Common myeloid progenitor, CD34-positive (primary cell): Measurements from ENCODE around the gene SNED1.

ENCODE experiments used
- CTCF ChIA-PET: fragments of 350-600 bp; sonication (Branson Sonifier 250); formaldehyde crosslinking; loops from one replicate; lab custom pipeline; 2021; ENCODE audit warnings: antibody characterized with exemption; lab: Charles Lee
- POLR2A ChIA-PET: fragments of 350-600 bp; sonication (Branson Sonifier 250); formaldehyde crosslinking; loops from one replicate; lab custom pipeline; 2021; ENCODE audit warnings: antibody characterized with exemption; lab: Charles Lee
- DNase-seq, 3 donors: peaks; one replicate each; pipeline versions ENCODE4 v3.0.0 to v3.0.0-alpha.2; 2013
- H3K27ac ChIP-seq, 2 experiments: 1 replicate in 1 of 2; 2 replicates in 1 of 2; pipeline ENCODE4 v1.7.0; 2013; ENCODE audit warnings: inconsistent platforms in 2 of 2, low read length in 2 of 2, mild to moderate bottlenecking in 2 of 2, low read depth in 1 of 2, moderate library complexity in 1 of 2; ENCODE audit not compliant: severe bottlenecking in 2 of 2, insufficient read depth in 1 of 2, poor library complexity in 1 of 2
- H3K27me3 ChIP-seq, 5 experiments: replicated peaks in 2 of 5; 1 replicate in 3 of 5; 2 replicates in 2 of 5; pipeline versions ENCODE4 v1.6.1 to v1.7.0; 2013; ENCODE audit warnings: low read length in 4 of 5, mild to moderate bottlenecking in 2 of 5, moderate library complexity in 2 of 5, inconsistent platforms in 1 of 5; ENCODE audit not compliant: insufficient read depth in 5 of 5, control insufficient read depth in 4 of 5
- H3K36me3 ChIP-seq, 4 experiments: 1 replicate in 2 of 4; 2 replicates in 2 of 4; pipeline versions ENCODE4 v1.6.1 to v1.7.0; 2013; ENCODE audit warnings: low read length in 3 of 4, control low read depth in 1 of 4, mild to moderate bottlenecking in 1 of 4; ENCODE audit not compliant: control insufficient read depth in 4 of 4, insufficient read depth in 4 of 4
- H3K4me1 ChIP-seq, 4 experiments: 1 replicate in 3 of 4; 2 replicates in 1 of 4; pipeline versions ENCODE4 v1.6.1 to v1.7.1; 2013; ENCODE audit warnings: low read length in 3 of 4, mild to moderate bottlenecking in 3 of 4, control low read depth in 1 of 4, inconsistent platforms in 1 of 4, moderate library complexity in 1 of 4; ENCODE audit not compliant: control insufficient read depth in 4 of 4, insufficient read depth in 4 of 4; ENCODE audit errors: control extremely low read depth in 1 of 4
- H3K4me3 ChIP-seq, 7 experiments: 1 replicate in 4 of 7; 2 replicates in 3 of 7; pipeline versions ENCODE4 v1.5.1 to v1.7.0; 2013; ENCODE audit warnings: mild to moderate bottlenecking in 7 of 7, low read length in 6 of 7, moderate library complexity in 6 of 7, inconsistent platforms in 2 of 7, low read depth in 2 of 7, control low read depth in 1 of 7; ENCODE audit not compliant: insufficient read depth in 4 of 7, control insufficient read depth in 1 of 7; ENCODE audit errors: extremely low read depth in 1 of 7
- H3K9me3 ChIP-seq, 5 experiments: 1 replicate in 4 of 5; 2 replicates in 1 of 5; pipeline versions ENCODE4 v1.6.1 to v1.7.1; 2013; ENCODE audit warnings: low read length in 4 of 5, mild to moderate bottlenecking in 2 of 5, inconsistent platforms in 1 of 5, low read depth in 1 of 5, moderate library complexity in 1 of 5; ENCODE audit not compliant: control insufficient read depth in 4 of 5, insufficient read depth in 2 of 5; ENCODE audit errors: control extremely low read depth in 1 of 5
- WGBS: methylation state at CpG from one replicate; pipeline ENCODE4 v1.1.5; 2013; ENCODE audit not compliant: insufficient coverage; 5-methylcytosine and 5-hydroxymethylcytosine counted together

The SNED1 gene

GRCh38 chr2:241063587-241063986, 65.2 kb downstream of the SNED1 start:
- 15% methylated on average over 6 of the region's 8 CpGs for WGBS
- Histone ChIP-seq H3K27me3 (peaks cover 0 to 15% (median 0%) of the 10 kb centered on the region in 5 experiments), H3K9me3 (no peaks in the 10 kb centered on the region), H3K27ac (no peak overlapping the region), H3K36me3 (peaks cover 0 to 2% (median 0%) of the 10 kb centered on the region in 4 experiments), H3K4me1 (peaks cover 0 to 9% (median 2%) of the 10 kb centered on the region in 4 experiments), H3K4me3 (peak overlapping the region in 3 of 7 experiments; percentile 48 to 72 (median 48))
- ChIA-PET POLR2A (interaction anchor here (0.6 kb wide), 1 partner anchor 632 kb away, joined by 3 read pairs; no protein-coding TSS in a partner anchor), CTCF (interaction anchor here (1.2 kb wide), 2 partner anchors 80 to 155 kb away, joined by 3 read pairs; no protein-coding TSS in a partner anchor)
- DNase-seq, result peak; percentile 13 to 43 (median 37)

- POLR2A ChIA-PET, result interaction anchor here (0.6 kb wide), 1 partner anchor 631 kb away, joined by 3 read pairs; no protein-coding TSS in a partner anchor
- CTCF ChIA-PET, result interaction anchor here (1.2 kb wide), 2 partner anchors 81 to 154 kb away, joined by 3 read pairs; no protein-coding TSS in a partner anchor
- peaks cover 0 to 15% (median 0%) of the 10 kb centered on the region in 5 experiments for H3K27me3 ChIP-seq
- peak; percentile 18 to 56 (median 55) for DNase-seq
- peaks cover 0 to 2% (median 0%) of the 10 kb centered on the region in 4 experiments for H3K36me3 ChIP-seq
- H3K4me3 ChIP-seq, result peak overlapping the region in 3 of 7 experiments; percentile 48 to 72 (median 48)
- H3K27ac ChIP-seq, result no peak overlapping the region
- H3K4me1 ChIP-seq, result peaks cover 0 to 9% (median 2%) of the 10 kb centered on the region in 4 experiments
- H3K9me3 ChIP-seq, result no peaks in the 10 kb centered on the region
- WGBS, result 42% methylated on average over 25 of the region's 32 CpGs
Observed at GRCh38 chr2:241064008-241064801, 65.8 kb downstream of the SNED1 start.

GRCh38 chr2:241064802-241065354, 66.5 kb downstream of the SNED1 start:
- Histone ChIP-seq H3K27me3 (peaks cover 0 to 15% (median 0%) of the 10 kb centered on the region in 5 experiments), H3K4me1 (peaks cover 0 to 9% (median 2%) of the 10 kb centered on the region in 4 experiments), H3K4me3 (no peak overlapping the region), H3K27ac (no peak overlapping the region), H3K9me3 (no peaks in the 10 kb centered on the region), H3K36me3 (peaks cover 0 to 2% (median 0%) of the 10 kb centered on the region in 4 experiments)
- ChIA-PET POLR2A (no interaction called here), CTCF (no interaction called here)
- DNase-seq, result no peak
- WGBS, result 95% methylated on average over 16 of the region's 23 CpGs

GRCh38 chr2:241065355-241065803, 67.0 kb downstream of the SNED1 start:
- CTCF ChIA-PET, result no interaction called here
- Histone ChIP-seq H3K4me1 (peaks cover 0 to 9% (median 2%) of the 10 kb centered on the region in 4 experiments), H3K9me3 (no peaks in the 10 kb centered on the region), H3K36me3 (peaks cover 0 to 4% (median 0%) of the 10 kb centered on the region in 4 experiments), H3K27me3 (peaks cover 0 to 15% (median 0%) of the 10 kb centered on the region in 5 experiments), H3K4me3 (no peak overlapping the region), H3K27ac (no peak overlapping the region)
- WGBS, result 98% methylated on average over 26 of the region's 27 CpGs
- POLR2A ChIA-PET, result no interaction called here
- DNase-seq, result no peak

- no peak overlapping the region for H3K4me3 ChIP-seq
- no peak overlapping the region for H3K27ac ChIP-seq
- peaks cover 0 to 15% (median 0%) of the 10 kb centered on the region in 5 experiments for H3K27me3 ChIP-seq
- ChIA-PET CTCF (interaction anchor here (1.3 kb wide), 1 partner anchor 12 kb away, joined by 3 read pairs; no protein-coding TSS in a partner anchor), POLR2A (no interaction called here)
- no peak for DNase-seq
- H3K36me3 ChIP-seq, result peaks cover 0 to 8% (median 2%) of the 10 kb centered on the region in 4 experiments
- H3K4me1 ChIP-seq, result peaks cover 0 to 9% (median 2%) of the 10 kb centered on the region in 4 experiments
- H3K9me3 ChIP-seq, result no peaks in the 10 kb centered on the region
- 100% methylated on average over 16 of the region's 21 CpGs for WGBS
Observed at GRCh38 chr2:241066171-241066892, 67.9 kb downstream of the SNED1 start.

GRCh38 chr2:241066893-241067341, 68.5 kb downstream of the SNED1 start:
- peaks cover 0 to 8% (median 2%) of the 10 kb centered on the region in 4 experiments for H3K36me3 ChIP-seq
- ChIA-PET CTCF (interaction anchor here (0.7 to 1.3 kb wide), 2 partner anchors 12 to 78 kb away, joined by 3 read pairs; no protein-coding TSS in a partner anchor), POLR2A (no interaction called here)
- H3K27ac ChIP-seq, result no peak overlapping the region
- H3K9me3 ChIP-seq, result no peaks in the 10 kb centered on the region
- peaks cover 0 to 14% (median 0%) of the 10 kb centered on the region in 5 experiments for H3K27me3 ChIP-seq
- no peak overlapping the region for H3K4me3 ChIP-seq
- 96% methylated on average over 15 of the region's 15 CpGs for WGBS
- peaks cover 0 to 9% (median 2%) of the 10 kb centered on the region in 4 experiments for H3K4me1 ChIP-seq
- DNase-seq, result peak in 1 of 3 donors; percentile 4
